WTC11 (cell line): ENCODE measurements around the gene SNX24. TPM values are rescaled to one million over a fixed set of nuclear protein-coding genes. Genes with fewer than 3 reads are reported as not detected.

Experiments
- ATAC-seq: fragments of 200-7000 bp; cut with Tn5 transposase; 2 replicates; pipeline ENCODE4 v1.10.0; 2021; ENCODE audit warnings: mild to moderate bottlenecking, moderate library complexity
- CTCF ChIA-PET: fragments of 300-600 bp; sonication (Branson Sonifier 250); formaldehyde crosslinking; loops from one replicate; lab custom pipeline; 2021; ENCODE audit warnings: antibody characterized with exemption; lab: Charles Lee
- POLR2A ChIA-PET: fragments of 350-600 bp; sonication (Branson Sonifier 250); formaldehyde crosslinking; loops from one replicate; lab custom pipeline; 2021; ENCODE audit warnings: antibody characterized with exemption; lab: Charles Lee
- DNase-seq: peaks from one replicate; pipeline ENCODE4 v3.0.0; 2021; ENCODE audit warnings: low spot score
- H3K27ac Mint-ChIP-seq: 2 replicates; pipeline ENCODE4 v1.8.0; 2021; ENCODE audit warnings: mixed read lengths
- H3K27me3 Mint-ChIP-seq: 2 replicates; pipeline ENCODE4 v1.8.0; 2021; ENCODE audit warnings: low read depth, mild to moderate bottlenecking, moderate library complexity, mixed read lengths
- H3K36me3 Mint-ChIP-seq: 2 replicates; pipeline ENCODE4 v1.8.0; 2021; ENCODE audit warnings: mixed read lengths
- H3K4me1 Mint-ChIP-seq: 2 replicates; pipeline ENCODE4 v1.8.0; 2022; ENCODE audit warnings: mixed read lengths
- H3K4me3 Mint-ChIP-seq: 2 replicates; pipeline ENCODE4 v1.8.0; 2021; ENCODE audit warnings: mild to moderate bottlenecking, moderate library complexity, mixed read lengths
- H3K9me3 Mint-ChIP-seq: 2 replicates; pipeline ENCODE4 v1.8.0; 2021; ENCODE audit warnings: mixed read lengths
- ATF2 ChIP-seq: sonication (generic); formaldehyde crosslinking; IDR thresholded peaks from 2 replicates; pipeline ENCODE4 v1.8.1; 2022; ENCODE audit warnings: low read depth, missing genetic modification reagents, borderline replicate concordance
- CTCF ChIP-seq: fragments of 200-600 bp; IDR thresholded peaks from 2 replicates; pipeline ENCODE4 v1.8.0; 2022; ENCODE audit warnings: antibody characterized with exemption
- E2F4 ChIP-seq: sonication (generic); formaldehyde crosslinking; IDR thresholded peaks from 2 replicates; pipeline ENCODE4 v1.8.1; 2022; ENCODE audit warnings: low read depth, mild to moderate bottlenecking, moderate library complexity, missing genetic modification reagents, borderline replicate concordance
- E2F5 ChIP-seq: sonication (generic); formaldehyde crosslinking; IDR thresholded peaks from 2 replicates; pipeline ENCODE4 v1.8.1; 2022; ENCODE audit warnings: mild to moderate bottlenecking, moderate library complexity, missing genetic modification reagents
- FOXJ3 ChIP-seq: sonication (generic); formaldehyde crosslinking; IDR thresholded peaks from 2 replicates; pipeline ENCODE4 v1.9.0; 2021; ENCODE audit warnings: missing genetic modification reagents, mild to moderate bottlenecking, borderline replicate concordance
- GTF2I ChIP-seq: fragments of 250-450 bp; sonication (Bioruptor Pico); conservative IDR thresholded peaks from 2 replicates; pipeline ENCODE4 v1.4.0; 2021; ENCODE audit warnings: mild to moderate bottlenecking
- HMGA2 ChIP-seq: fragments of 250-450 bp; sonication (Bioruptor Pico); IDR thresholded peaks from 2 replicates; pipeline ENCODE4 v1.4.0; 2021; ENCODE audit warnings: mild to moderate bottlenecking, moderate library complexity
- MXD4 ChIP-seq: fragments of 250-450 bp; sonication (Bioruptor Pico); IDR thresholded peaks from 2 replicates; pipeline ENCODE4 v1.8.0; 2021; ENCODE audit warnings: mild to moderate bottlenecking, moderate library complexity, borderline replicate concordance
- NFE2L1 ChIP-seq: sonication (generic); formaldehyde crosslinking; IDR thresholded peaks from 2 replicates; pipeline ENCODE4 v1.8.1; 2023; ENCODE audit warnings: missing genetic modification reagents
- RORB ChIP-seq: fragments of 250-450 bp; sonication (Bioruptor Pico); IDR thresholded peaks from 2 replicates; pipeline ENCODE4 v1.9.0; 2021; ENCODE audit warnings: mild to moderate bottlenecking
- ZNF121 ChIP-seq: sonication (generic); formaldehyde crosslinking; IDR thresholded peaks from 2 replicates; pipeline ENCODE4 v1.8.0; 2023; ENCODE audit warnings: missing genetic modification reagents
- ZNF219 ChIP-seq: sonication (generic); formaldehyde crosslinking; IDR thresholded peaks from 2 replicates; pipeline ENCODE4 v1.8.0; 2023; ENCODE audit warnings: missing genetic modification reagents, mild to moderate bottlenecking, borderline replicate concordance
- ZNF317 ChIP-seq: sonication (generic); formaldehyde crosslinking; IDR thresholded peaks from 2 replicates; pipeline ENCODE4 v1.8.1; 2023; ENCODE audit warnings: low read depth, mild to moderate bottlenecking, moderate library complexity, missing genetic modification reagents, borderline replicate concordance
- ZNF396 ChIP-seq: fragments of 250-450 bp; sonication (Bioruptor Pico); IDR thresholded peaks from 2 replicates; pipeline ENCODE4 v1.8.0; 2021; ENCODE audit warnings: mild to moderate bottlenecking, moderate library complexity, borderline replicate concordance
- ZNF425 ChIP-seq: fragments of 250-450 bp; sonication (Bioruptor Pico); conservative IDR thresholded peaks from 2 replicates; pipeline ENCODE4 v1.9.0; 2021; ENCODE audit warnings: mild to moderate bottlenecking
- ZSCAN18 ChIP-seq: fragments of 250-450 bp; sonication (Bioruptor Pico); IDR thresholded peaks from 2 replicates; pipeline ENCODE4 v2.1.2; 2022; ENCODE audit warnings: mild to moderate bottlenecking, moderate library complexity
- total RNA-seq: library from RNA; stranded (reverse); gene quantifications from 3 replicates; pipeline ENCODE4 v1.2.3, GENCODE V29; 2021
- TF ChIP-seq, protein P1 (sequence below): sonication (generic); formaldehyde crosslinking; IDR thresholded peaks from 2 replicates; pipeline ENCODE4 v1.8.1; 2023; ENCODE audit warnings: mild to moderate bottlenecking, missing genetic modification reagents

SNX24 gene
- total RNA-seq, 1 experiment from 2014 or later, result 15.5 TPM

DNA sequence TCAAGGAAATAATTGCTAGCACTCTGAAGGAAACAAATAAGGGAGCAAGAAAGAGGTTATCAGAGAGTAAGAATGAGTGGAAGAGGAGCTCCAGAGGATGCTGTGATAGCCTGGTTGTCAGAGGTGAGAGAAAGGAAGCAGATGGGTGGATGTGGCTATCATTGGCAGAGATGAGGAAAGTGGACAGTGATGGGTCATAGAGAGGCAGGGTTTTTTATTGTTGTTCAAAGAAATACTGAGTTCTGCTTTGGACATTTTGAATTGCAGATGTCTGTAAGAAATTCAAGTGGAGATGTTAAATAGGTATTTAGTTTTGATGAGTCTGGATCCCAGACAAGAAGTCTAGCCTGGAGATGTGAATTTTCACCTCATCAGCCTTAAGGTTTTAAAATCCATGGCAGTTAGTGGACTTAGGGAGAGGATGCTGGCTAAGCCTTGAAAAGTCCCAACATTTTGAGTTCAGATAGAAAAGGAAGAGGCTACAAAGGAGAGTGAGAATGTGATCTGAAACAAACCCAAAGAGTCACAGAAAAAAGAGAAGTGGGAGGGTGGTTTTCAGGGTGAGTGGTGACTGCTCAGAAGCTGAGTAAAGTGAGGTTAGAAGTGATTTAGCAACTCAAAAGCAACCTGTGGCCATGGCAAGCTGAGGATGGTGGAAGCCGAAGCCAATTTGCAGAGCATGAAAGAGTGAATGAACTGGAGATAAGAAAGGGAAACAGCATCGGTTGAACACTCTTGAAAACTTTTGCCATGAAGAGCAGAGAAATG is 140.7 kb downstream of the SNX24 start:
- H3K9me3 Mint-ChIP-seq, result no peaks in the 10 kb centered on the region
- DNase-seq, result no peak
- POLR2A ChIA-PET, result no interaction called here
- H3K4me3 Mint-ChIP-seq, result no peak overlapping the region
- H3K27ac Mint-ChIP-seq, result no peak overlapping the region
- 0 out of 2 replicates have a peak, but pooled peaks cover 8% of the 10 kb centered on the region for H3K4me1 Mint-ChIP-seq
- no peak for TF ChIP-seq ZNF121 (CRISPR knock-in tag)
- no peak for TF ChIP-seq E2F5
- TF ChIP-seq ZSCAN18, result no peak
- TF ChIP-seq CTCF, result no peak
- no peak for TF ChIP-seq ZNF219 (CRISPR knock-in tag)
- TF ChIP-seq ZNF317 (CRISPR knock-in tag), result no peak
- TF ChIP-seq NFE2L1, result no peak
- TF ChIP-seq, protein P1, sequence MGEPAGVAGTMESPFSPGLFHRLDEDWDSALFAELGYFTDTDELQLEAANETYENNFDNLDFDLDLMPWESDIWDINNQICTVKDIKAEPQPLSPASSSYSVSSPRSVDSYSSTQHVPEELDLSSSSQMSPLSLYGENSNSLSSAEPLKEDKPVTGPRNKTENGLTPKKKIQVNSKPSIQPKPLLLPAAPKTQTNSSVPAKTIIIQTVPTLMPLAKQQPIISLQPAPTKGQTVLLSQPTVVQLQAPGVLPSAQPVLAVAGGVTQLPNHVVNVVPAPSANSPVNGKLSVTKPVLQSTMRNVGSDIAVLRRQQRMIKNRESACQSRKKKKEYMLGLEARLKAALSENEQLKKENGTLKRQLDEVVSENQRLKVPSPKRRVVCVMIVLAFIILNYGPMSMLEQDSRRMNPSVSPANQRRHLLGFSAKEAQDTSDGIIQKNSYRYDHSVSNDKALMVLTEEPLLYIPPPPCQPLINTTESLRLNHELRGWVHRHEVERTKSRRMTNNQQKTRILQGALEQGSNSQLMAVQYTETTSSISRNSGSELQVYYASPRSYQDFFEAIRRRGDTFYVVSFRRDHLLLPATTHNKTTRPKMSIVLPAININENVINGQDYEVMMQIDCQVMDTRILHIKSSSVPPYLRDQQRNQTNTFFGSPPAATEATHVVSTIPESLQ, result no peak
- TF ChIP-seq, all 79 proteins: peak for 0
- ATAC-seq, result no peak
- no peaks in the 10 kb centered on the region for H3K36me3 Mint-ChIP-seq
- CTCF ChIA-PET, result no interaction called here
- H3K27me3 Mint-ChIP-seq, result no peaks in the 10 kb centered on the region

DNA sequence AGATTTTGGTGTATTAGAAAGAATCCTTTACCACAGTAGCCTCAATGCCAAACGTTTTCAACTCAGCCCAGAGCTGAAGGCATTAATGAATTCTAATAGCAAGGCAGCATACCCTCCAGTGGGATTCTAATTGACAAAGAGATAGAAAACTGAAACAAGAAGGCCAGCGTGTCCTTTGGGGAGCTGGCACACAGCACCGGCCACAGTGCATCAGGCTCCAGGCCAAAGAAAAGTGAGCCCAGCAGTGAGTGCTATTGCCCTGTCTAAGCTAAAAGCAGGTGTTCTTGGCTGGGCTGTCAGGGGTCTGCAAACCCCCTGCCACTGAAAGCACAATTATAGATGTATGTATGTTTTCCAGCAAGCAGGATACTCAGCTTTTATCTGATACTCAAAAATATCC is 150.7 kb downstream of the SNX24 start:
- POLR2A ChIA-PET, result no interaction called here
- no peak for ATAC-seq
- peaks cover 17% of the 10 kb centered on the region for H3K27me3 Mint-ChIP-seq

More for the DNA sequence above, 150.7 kb downstream of the SNX24 start:
- no peak overlapping the region for H3K27ac Mint-ChIP-seq
- H3K4me3 Mint-ChIP-seq, result no peak overlapping the region
- no peaks in the 10 kb centered on the region for H3K36me3 Mint-ChIP-seq
- TF ChIP-seq CTCF, result no peak
- no peak for TF ChIP-seq E2F4 (CRISPR knock-in tag)
- no peak for TF ChIP-seq FOXJ3 (CRISPR knock-in tag)
- no peak for TF ChIP-seq GTF2I (CRISPR knock-in tag)
- no peak for TF ChIP-seq MXD4 (CRISPR knock-in tag)
- TF ChIP-seq ZNF396 (CRISPR knock-in tag), result no peak
- TF ChIP-seq HMGA2 (CRISPR knock-in tag), result no peak
- no peak for TF ChIP-seq ATF2 (CRISPR knock-in tag)
- no peak for TF ChIP-seq RORB (CRISPR knock-in tag)
- no peak for TF ChIP-seq ZNF425 (CRISPR knock-in tag)
- TF ChIP-seq, all 79 proteins: peak for 0
- Mint-ChIP-seq H3K9me3 (no peaks in the 10 kb centered on the region), H3K4me1 (peaks cover 48% of the 10 kb centered on the region)
- CTCF ChIA-PET, result interaction anchor here (1.5 to 2.3 kb wide), 2 partner anchors 292 to 480 kb away, joined by 5 to 8 read pairs; no protein-coding TSS in a partner anchor
- DNase-seq, result no peak
